Upper lobe of left lung (tissue), 6 donors: Measurements from ENCODE around the gene SHLD1. TPM values are rescaled to one million over a fixed set of nuclear protein-coding genes. Genes with fewer than 3 reads are reported as not detected.
"Not testable (repeated sequence)": the region's sequence is repeated elsewhere in the genome, so short reads cannot be mapped to it uniquely, and the experiment has no call there.

Experiments
- ATAC-seq, 2 donors: fragments of 200-7000 bp; cut with Tn5 transposase; one replicate each; pipeline ENCODE4 v1.9.1; 2022; ENCODE audit warnings: mild to moderate bottlenecking in 2 of 2, moderate library complexity in 2 of 2; ENCODE audit not compliant: low FRiP score in 2 of 2
- DNase-seq, 2 donors: peaks; one replicate each; pipeline ENCODE4 v3.0.0-alpha.2; 2019 to 2020
- H3K27ac ChIP-seq, 4 donors: fragments of 200-600 bp; sonication (generic); one replicate each; pipeline ENCODE4 v1.5.1; 2016 to 2019
- H3K27me3 ChIP-seq, 4 donors: fragments of 200-600 bp; sonication (generic); one replicate each; pipeline ENCODE4 v1.5.1; 2017 to 2019
- H3K36me3 ChIP-seq, 4 donors: fragments of 200-600 bp; sonication (generic); one replicate each; pipeline ENCODE4 v1.5.1; 2016 to 2019
- H3K4me1 ChIP-seq, 4 donors: fragments of 200-600 bp; sonication (generic); one replicate each; pipeline ENCODE4 v1.5.1; 2018 to 2019
- H3K4me3 ChIP-seq, 4 donors: fragments of 200-600 bp; sonication (generic); one replicate each; pipeline ENCODE4 v1.5.1; 2017 to 2019; ENCODE audit warnings: mild to moderate bottlenecking in 2 of 4, moderate library complexity in 1 of 4
- H3K9me3 ChIP-seq, 4 donors: fragments of 200-600 bp; sonication (generic); one replicate each; pipeline ENCODE4 v1.5.1; 2018 to 2019
- EP300 ChIP-seq, 4 donors: sonication (generic); formaldehyde crosslinking; IDR thresholded peaks; one replicate each; pipeline ENCODE4 v1.5.1; 2017; ENCODE audit warnings: antibody characterized with exemption in 4 of 4, control low read depth in 2 of 4
- POLR2A ChIP-seq, 4 donors: fragments of 450-650 bp; IDR thresholded peaks; one replicate each; pipeline ENCODE4 v1.5.1; 2016 to 2017; ENCODE audit warnings: antibody characterized with exemption in 4 of 4, mild to moderate bottlenecking in 2 of 4
- POLR2AphosphoS5 ChIP-seq, 2 donors: sonication (generic); formaldehyde crosslinking; IDR thresholded peaks; one replicate each; pipeline ENCODE4 v1.5.1; 2017; ENCODE audit warnings: antibody characterized with exemption in 2 of 2
- WGBS, 2 donors: methylation state at CpG; one replicate each; pipeline ENCODE4 v1.1.5; 2017 to 2018; 5-methylcytosine and 5-hydroxymethylcytosine counted together
- total RNA-seq, 6 donors: library from RNA; depleted of rRNA in 4 of 6; stranded (reverse); fragments of >200 nt in 4 of 6; gene quantifications; one replicate each; pipeline versions ENCODE4 v1.1.0 to v1.2.1, GENCODE V29; 2016 to 2021
- TF ChIP-seq, protein P1 (sequence below), 6 experiments: fragments of 450-650 bp in 4 of 6; fragments of 200-600 bp in 2 of 6; sonication (generic) in 2 of 6; IDR thresholded peaks; one replicate each; pipeline ENCODE4 v1.5.1; 2016 to 2019; ENCODE audit warnings: antibody characterized with exemption in 6 of 6
- donor health status: DM: no; HTN: no; CAD: no; lungs with moderate emphysema.
- donor health status: DM: no; HTN: yes; CAD: no; lungs with severe emphysema.

Gene SHLD1, protein sequence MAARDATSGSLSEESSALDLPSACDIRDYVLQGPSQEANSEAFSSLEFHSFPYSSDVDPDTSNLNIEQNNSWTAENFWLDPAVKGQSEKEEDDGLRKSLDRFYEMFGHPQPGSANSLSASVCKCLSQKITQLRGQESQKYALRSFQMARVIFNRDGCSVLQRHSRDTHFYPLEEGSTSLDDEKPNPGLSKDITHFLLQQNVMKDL
- total RNA-seq: 1 to 10 TPM; 3.1 to 5.6 (median 4.5) TPM

DNA sequence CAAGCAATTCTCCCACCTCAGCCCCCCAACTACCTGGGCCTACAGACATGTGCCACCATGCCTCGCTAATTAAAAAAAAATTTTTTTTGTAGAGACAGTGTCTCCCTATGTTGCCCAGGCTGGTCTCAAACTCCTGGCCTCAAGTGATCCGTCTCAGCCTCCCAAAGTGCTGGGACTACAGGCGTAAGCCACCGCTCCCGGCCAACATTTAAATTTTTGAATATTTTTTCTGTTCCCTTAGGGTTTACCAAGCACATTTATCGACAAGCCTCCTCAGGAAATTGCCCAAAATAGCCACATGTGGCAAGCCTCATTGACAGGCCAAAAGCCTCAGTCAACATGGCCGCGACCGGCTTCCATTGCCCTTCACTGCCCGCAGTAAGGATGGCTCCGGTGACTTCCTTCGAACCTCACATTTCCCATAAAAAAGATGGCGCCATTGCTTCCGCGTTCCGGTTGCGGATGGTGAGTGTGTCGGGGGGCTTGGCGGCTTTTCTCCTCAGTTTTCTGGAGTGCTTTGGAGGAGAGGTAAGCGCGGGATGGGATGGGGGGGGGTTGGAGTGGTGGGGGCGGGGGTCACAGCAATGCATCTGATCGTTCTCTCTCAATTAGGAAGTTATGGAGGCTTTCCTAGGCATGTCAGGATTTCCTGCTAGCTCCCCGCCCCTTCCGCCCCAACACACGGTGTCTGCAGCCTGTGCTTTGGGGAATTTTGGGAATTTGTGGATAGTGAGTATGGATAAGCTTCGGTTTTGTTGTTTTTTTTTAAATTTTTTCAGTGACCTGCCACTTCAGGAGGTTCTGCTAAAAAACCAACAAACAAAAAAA is at the start of gene SHLD1:
Gene SHLD1, plus strand, starts transcription at position 450 of the 828 bp plus-strand sequence. CDS start 22,465 bp downstream, outside the sequence.
- TF ChIP-seq POLR2A (IDR thresholded peaks at IDR 0.05) (no peak), EP300 (IDR thresholded peaks at IDR 0.05) (no peak), POLR2AphosphoS5 (IDR thresholded peaks at IDR 0.05) (peak; percentile 67 to 75)
- TF ChIP-seq, protein P1, sequence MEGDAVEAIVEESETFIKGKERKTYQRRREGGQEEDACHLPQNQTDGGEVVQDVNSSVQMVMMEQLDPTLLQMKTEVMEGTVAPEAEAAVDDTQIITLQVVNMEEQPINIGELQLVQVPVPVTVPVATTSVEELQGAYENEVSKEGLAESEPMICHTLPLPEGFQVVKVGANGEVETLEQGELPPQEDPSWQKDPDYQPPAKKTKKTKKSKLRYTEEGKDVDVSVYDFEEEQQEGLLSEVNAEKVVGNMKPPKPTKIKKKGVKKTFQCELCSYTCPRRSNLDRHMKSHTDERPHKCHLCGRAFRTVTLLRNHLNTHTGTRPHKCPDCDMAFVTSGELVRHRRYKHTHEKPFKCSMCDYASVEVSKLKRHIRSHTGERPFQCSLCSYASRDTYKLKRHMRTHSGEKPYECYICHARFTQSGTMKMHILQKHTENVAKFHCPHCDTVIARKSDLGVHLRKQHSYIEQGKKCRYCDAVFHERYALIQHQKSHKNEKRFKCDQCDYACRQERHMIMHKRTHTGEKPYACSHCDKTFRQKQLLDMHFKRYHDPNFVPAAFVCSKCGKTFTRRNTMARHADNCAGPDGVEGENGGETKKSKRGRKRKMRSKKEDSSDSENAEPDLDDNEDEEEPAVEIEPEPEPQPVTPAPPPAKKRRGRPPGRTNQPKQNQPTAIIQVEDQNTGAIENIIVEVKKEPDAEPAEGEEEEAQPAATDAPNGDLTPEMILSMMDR (IDR thresholded peaks at IDR 0.05): no peak
- Histone ChIP-seq H3K36me3 (no peaks in the 10 kb centered on the region), H3K27me3 (no peaks in the 10 kb centered on the region), H3K4me3 (peak within 1 kb of the TSS; percentile 44 to 70 (median 60)), H3K9me3 (no peaks in the 10 kb centered on the region), H3K4me1 (peaks cover 0 to 13% (median 9%) of the 10 kb centered on the region in 4 donors), H3K27ac (peak within 1 kb of the TSS; percentile 88 to 95 (median 91))
- 21% methylated on average over 21 of the region's 27 CpGs for WGBS, 2 donors
- ATAC-seq (peak; percentile 95 to 97), DNase-seq (peak; percentile 27 to 85)

DNA sequence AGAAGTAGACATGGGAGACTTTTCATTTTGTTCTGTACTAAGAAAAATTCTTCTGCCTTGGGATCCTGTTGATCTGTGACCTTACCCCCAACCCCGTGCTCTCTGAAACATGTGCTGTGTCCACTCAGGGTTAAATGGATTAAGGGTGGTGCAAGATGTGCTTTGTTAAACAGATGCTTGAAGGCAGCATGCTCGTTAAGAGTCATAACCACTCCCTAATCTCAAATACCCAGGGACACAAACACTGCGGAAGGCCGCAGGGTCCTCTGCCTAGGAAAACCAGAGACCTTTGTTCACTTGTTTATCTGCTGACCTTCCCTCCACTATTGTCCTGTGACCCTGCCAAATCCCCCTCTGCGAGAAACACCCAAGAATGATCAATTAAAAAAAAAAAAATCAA is 47.9 kb upstream of the SHLD1 start:
- not testable (repeated sequence) for DNase-seq, H3K4me3 ChIP-seq, H3K27me3 ChIP-seq, ATAC-seq, H3K4me1 ChIP-seq, H3K27ac ChIP-seq, H3K9me3 ChIP-seq, H3K36me3 ChIP-seq
- WGBS, 2 donors: 78 to 82% methylated on average over 4 to 5 of the region's 5 CpGs

GRCh38 chr20:5703681-5704101 is 46.5 kb upstream of the SHLD1 start:
- H3K9me3 ChIP-seq: no peaks in the 10 kb centered on the region
- H3K27ac ChIP-seq: no peak overlapping the region
- no peak for TF ChIP-seq EP300 (IDR thresholded peaks at IDR 0.05)
- TF ChIP-seq, protein P1 (IDR thresholded peaks at IDR 0.05): no peak
- TF ChIP-seq POLR2AphosphoS5 (IDR thresholded peaks at IDR 0.05): no peak
- TF ChIP-seq POLR2A (IDR thresholded peaks at IDR 0.05): no peak
- H3K4me3 ChIP-seq: no peak overlapping the region
- 19 to 29% methylated on average over 5 of the region's 5 CpGs for WGBS, 2 donors
- H3K36me3 ChIP-seq: no peaks in the 10 kb centered on the region
- no peaks in the 10 kb centered on the region for H3K27me3 ChIP-seq
- DNase-seq (no peak), ATAC-seq (no peak)
- peaks cover 0 to 6% (median 0%) of the 10 kb centered on the region in 4 donors for H3K4me1 ChIP-seq

DNA sequence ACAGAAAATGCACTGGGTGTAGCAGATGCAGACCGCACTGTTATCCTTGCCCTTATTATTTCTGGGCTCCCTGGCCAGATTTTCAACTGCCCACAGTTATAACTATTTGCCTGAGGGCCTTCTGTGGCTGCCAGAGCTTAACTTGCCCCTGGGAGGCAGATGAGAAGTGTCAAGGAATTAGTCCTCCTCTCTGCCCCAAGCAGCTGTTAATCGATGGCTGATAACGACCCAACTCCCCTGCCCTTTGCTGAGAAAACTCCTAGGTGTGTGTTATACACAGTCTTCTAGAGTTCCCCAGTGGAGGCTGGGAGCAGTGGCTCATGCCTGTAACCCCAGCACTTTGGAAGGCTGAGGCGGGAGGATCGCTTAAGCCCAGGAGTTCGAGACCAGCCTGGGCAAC is 44.4 kb upstream of the SHLD1 start:
- Histone ChIP-seq H3K4me3 (no peak overlapping the region), H3K27me3 (no peaks in the 10 kb centered on the region), H3K9me3 (no peaks in the 10 kb centered on the region), H3K36me3 (no peaks in the 10 kb centered on the region), H3K4me1 (peaks cover 0 to 6% (median 0%) of the 10 kb centered on the region in 4 donors), H3K27ac (no peak overlapping the region)
- TF ChIP-seq, protein P1 (IDR thresholded peaks at IDR 0.05): no peak
- WGBS, 2 donors: 77 to 84% methylated on average over 6 of the region's 6 CpGs
- no peak for DNase-seq
- ATAC-seq: no peak

- Histone ChIP-seq H3K4me3 (no peak overlapping the region), H3K36me3 (no peaks in the 10 kb centered on the region), H3K27ac (no peak overlapping the region), H3K27me3 (no peaks in the 10 kb centered on the region), H3K4me1 (peaks cover 0 to 6% (median 0%) of the 10 kb centered on the region in 4 donors), H3K9me3 (no peaks in the 10 kb centered on the region)
- ATAC-seq: no peak
- 93 to 95% methylated on average over 9 of the region's 9 CpGs for WGBS, 2 donors
- peak in 1 of 2 donors; percentile 36 for DNase-seq
- TF ChIP-seq POLR2A (IDR thresholded peaks at IDR 0.05) (no peak), EP300 (IDR thresholded peaks at IDR 0.05) (no peak), POLR2AphosphoS5 (IDR thresholded peaks at IDR 0.05) (no peak)
- TF ChIP-seq, protein P1 (IDR thresholded peaks at IDR 0.05): no peak
Observed at GRCh38 chr20:5706797-5707196, 43.4 kb upstream of the SHLD1 start.
